Parathyroid adenoma (tissue), 2 donors: ENCODE results near the gene FYB2.

Experiments used
- H2AFZ ChIP-seq: fragments of 300-600 bp; sonication (generic); one replicate; pipeline ENCODE4 v1.7.0; 2017; ENCODE audit warnings: antibody characterized with exemption, mild to moderate bottlenecking
- H3K27ac ChIP-seq: fragments of 300-600 bp; sonication (generic); one replicate; pipeline ENCODE4 v1.7.0; 2017
- H3K27me3 ChIP-seq: fragments of 300-600 bp; sonication (generic); one replicate; pipeline ENCODE4 v1.7.0; 2017; ENCODE audit warnings: low read length; ENCODE audit not compliant: control insufficient read depth, insufficient read depth
- H3K36me3 ChIP-seq: fragments of 300-600 bp; sonication (generic); one replicate; pipeline ENCODE4 v1.7.0; 2017; ENCODE audit warnings: low read length; ENCODE audit not compliant: control insufficient read depth, insufficient read depth
- H3K4me1 ChIP-seq: fragments of 300-600 bp; sonication (generic); one replicate; pipeline ENCODE4 v1.7.0; 2017; ENCODE audit warnings: control low read depth
- H3K4me2 ChIP-seq: fragments of 300-600 bp; sonication (generic); one replicate; pipeline ENCODE4 v1.7.0; 2017; ENCODE audit warnings: low read length
- H3K4me3 ChIP-seq: fragments of 300-600 bp; sonication (generic); one replicate; pipeline ENCODE4 v1.7.0; 2017; ENCODE audit warnings: low read depth, low read length
- H3K79me2 ChIP-seq: fragments of 300-600 bp; sonication (generic); one replicate; pipeline ENCODE4 v1.7.0; 2017; ENCODE audit warnings: control low read depth
- H3K9ac ChIP-seq: fragments of 300-600 bp; sonication (generic); one replicate; pipeline ENCODE4 v1.7.0; 2017; ENCODE audit warnings: mild to moderate bottlenecking
- H3K9me3 ChIP-seq: fragments of 300-600 bp; sonication (generic); one replicate; pipeline ENCODE4 v1.7.0; 2017; ENCODE audit warnings: low read length; ENCODE audit not compliant: control insufficient read depth
- TF ChIP-seq, protein P1 (sequence below): fragments of 300-600 bp; sonication (generic); IDR thresholded peaks from one replicate; pipeline ENCODE4 v1.7.0; 2017; ENCODE audit warnings: antibody characterized with exemption, mild to moderate bottlenecking
- donor health status: primary hyperparathyroidism.

FYB2 gene

GRCh38 chr1:56830052-56830451 lies 10.8 kb upstream of the FYB2 start:
- no peaks in the 10 kb centered on the region for H3K36me3 ChIP-seq
- H3K4me3 ChIP-seq: no peak overlapping the region
- TF ChIP-seq, protein P1, sequence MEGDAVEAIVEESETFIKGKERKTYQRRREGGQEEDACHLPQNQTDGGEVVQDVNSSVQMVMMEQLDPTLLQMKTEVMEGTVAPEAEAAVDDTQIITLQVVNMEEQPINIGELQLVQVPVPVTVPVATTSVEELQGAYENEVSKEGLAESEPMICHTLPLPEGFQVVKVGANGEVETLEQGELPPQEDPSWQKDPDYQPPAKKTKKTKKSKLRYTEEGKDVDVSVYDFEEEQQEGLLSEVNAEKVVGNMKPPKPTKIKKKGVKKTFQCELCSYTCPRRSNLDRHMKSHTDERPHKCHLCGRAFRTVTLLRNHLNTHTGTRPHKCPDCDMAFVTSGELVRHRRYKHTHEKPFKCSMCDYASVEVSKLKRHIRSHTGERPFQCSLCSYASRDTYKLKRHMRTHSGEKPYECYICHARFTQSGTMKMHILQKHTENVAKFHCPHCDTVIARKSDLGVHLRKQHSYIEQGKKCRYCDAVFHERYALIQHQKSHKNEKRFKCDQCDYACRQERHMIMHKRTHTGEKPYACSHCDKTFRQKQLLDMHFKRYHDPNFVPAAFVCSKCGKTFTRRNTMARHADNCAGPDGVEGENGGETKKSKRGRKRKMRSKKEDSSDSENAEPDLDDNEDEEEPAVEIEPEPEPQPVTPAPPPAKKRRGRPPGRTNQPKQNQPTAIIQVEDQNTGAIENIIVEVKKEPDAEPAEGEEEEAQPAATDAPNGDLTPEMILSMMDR: no peak
- H3K9ac ChIP-seq: no peak overlapping the region
- no peak overlapping the region for H3K4me2 ChIP-seq
- H3K9me3 ChIP-seq: no peaks in the 10 kb centered on the region
- no peaks in the 10 kb centered on the region for H3K79me2 ChIP-seq
- H3K4me1 ChIP-seq: no peaks in the 10 kb centered on the region
- H3K27me3 ChIP-seq: no peaks in the 10 kb centered on the region
- no peak overlapping the region for H3K27ac ChIP-seq
- no peak overlapping the region for H2AFZ ChIP-seq

DNA sequence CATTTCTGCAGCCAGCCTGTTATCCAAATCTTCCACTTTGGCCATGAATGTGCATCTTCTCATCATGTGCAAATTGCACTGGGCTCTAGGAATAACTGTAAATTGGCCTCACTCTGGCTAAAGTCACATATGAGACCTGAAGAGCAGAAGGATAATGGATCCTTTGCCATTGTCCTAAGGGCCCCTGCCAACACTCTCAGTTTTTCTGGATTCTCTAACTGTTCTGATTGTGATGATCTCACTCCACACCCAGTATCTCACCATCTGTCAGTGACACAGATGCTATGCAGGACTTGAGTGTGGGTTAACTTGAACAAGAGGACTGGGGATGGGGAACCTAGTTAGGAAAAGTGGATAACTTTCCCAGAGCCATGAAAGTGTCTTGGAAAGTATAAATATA lies 8.5 kb upstream of the FYB2 start:
- Histone ChIP-seq H3K36me3 (no peaks in the 10 kb centered on the region), H3K79me2 (no peaks in the 10 kb centered on the region), H3K4me3 (no peak overlapping the region), H3K9me3 (no peaks in the 10 kb centered on the region), H3K4me1 (no peaks in the 10 kb centered on the region), H3K4me2 (no peak overlapping the region), H3K27me3 (no peaks in the 10 kb centered on the region), H3K9ac (no peak overlapping the region), H3K27ac (no peak overlapping the region), H2AFZ (no peak overlapping the region)
- TF ChIP-seq, protein P1: no peak

GRCh38 chr1:56825436-56825835 lies 6.2 kb upstream of the FYB2 start:
- no peak overlapping the region for H2AFZ ChIP-seq
- H3K4me3 ChIP-seq: no peak overlapping the region
- H3K9me3 ChIP-seq: no peaks in the 10 kb centered on the region
- TF ChIP-seq, protein P1: no peak
- H3K36me3 ChIP-seq: no peaks in the 10 kb centered on the region
- H3K4me1 ChIP-seq: no peaks in the 10 kb centered on the region
- no peaks in the 10 kb centered on the region for H3K27me3 ChIP-seq
- no peak overlapping the region for H3K9ac ChIP-seq
- no peak overlapping the region for H3K4me2 ChIP-seq
- H3K79me2 ChIP-seq: no peaks in the 10 kb centered on the region
- H3K27ac ChIP-seq: no peak overlapping the region

- TF ChIP-seq, protein P1: no peak
- no peak overlapping the region for H3K4me2 ChIP-seq
- H3K79me2 ChIP-seq: no peaks in the 10 kb centered on the region
- H2AFZ ChIP-seq: no peak overlapping the region
- no peak overlapping the region for H3K4me3 ChIP-seq
- H3K27ac ChIP-seq: no peak overlapping the region
- H3K36me3 ChIP-seq: no peaks in the 10 kb centered on the region
- no peaks in the 10 kb centered on the region for H3K9me3 ChIP-seq
- no peaks in the 10 kb centered on the region for H3K27me3 ChIP-seq
- H3K9ac ChIP-seq: no peak overlapping the region
- H3K4me1 ChIP-seq: no peaks in the 10 kb centered on the region
Observed at GRCh38 chr1:56824938-56825337, 5.7 kb upstream of the FYB2 start.

GRCh38 chr1:56824271-56824670 lies 5.1 kb upstream of the FYB2 start:
- TF ChIP-seq, protein P1: no peak
- Histone ChIP-seq H2AFZ (no peak overlapping the region), H3K9me3 (no peaks in the 10 kb centered on the region), H3K36me3 (no peaks in the 10 kb centered on the region), H3K4me1 (no peaks in the 10 kb centered on the region), H3K9ac (no peak overlapping the region), H3K4me3 (no peak overlapping the region), H3K79me2 (no peaks in the 10 kb centered on the region), H3K27me3 (no peaks in the 10 kb centered on the region), H3K4me2 (no peak overlapping the region), H3K27ac (no peak overlapping the region)
